Measurements from ENCODE around the gene SLBP.

- TF ChIP-seq CTCF (IDR thresholded peaks at IDR 0.05) (no peak), POLR2A (IDR thresholded peaks at IDR 0.05) (no peak)
Observed at GRCh38 chr4:1684506-1685234, 27.4 kb downstream of the SLBP start.
